ENCODE data around the gene MTMR10.

DNA sequence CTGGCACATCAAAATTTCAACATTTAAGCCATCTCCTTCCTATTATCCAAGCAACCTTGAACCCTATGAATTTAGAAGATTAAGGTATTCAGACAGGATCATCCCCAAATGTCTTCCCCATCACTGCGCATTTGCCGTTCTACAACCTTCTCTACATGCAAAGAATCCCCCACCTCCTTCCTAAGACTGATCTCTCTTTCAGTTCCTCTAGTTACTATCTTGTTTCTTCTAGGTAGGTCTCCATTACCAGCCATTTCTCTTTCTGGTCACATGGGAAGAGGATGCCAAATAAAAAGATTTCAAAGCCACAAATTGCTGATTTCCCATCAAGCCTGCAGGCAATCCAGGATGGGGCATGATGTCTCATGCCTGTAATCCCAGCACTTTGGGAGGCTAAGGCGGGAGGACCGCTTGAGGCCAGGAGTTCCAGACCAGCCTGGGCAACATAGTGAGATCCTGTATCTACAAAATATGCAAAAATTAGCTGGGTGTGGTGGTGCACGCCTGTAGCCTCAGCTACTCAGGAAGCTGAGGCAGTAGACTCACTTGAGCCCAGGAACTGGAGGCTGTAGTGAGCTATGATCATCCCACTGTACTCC lies 29.7 kb upstream of the MTMR10 start:
- no peak for TF ChIP-seq CTCF (IDR thresholded peaks at IDR 0.05)
- no peak for TF ChIP-seq HOXA7 (CRISPR knock-in tag; IDR thresholded peaks at IDR 0.05)
- no peak for TF ChIP-seq EP300 (IDR thresholded peaks at IDR 0.05)
- TF ChIP-seq CBX8 (IDR thresholded peaks at IDR 0.05): no peak
- no peak for TF ChIP-seq POLR2A (IDR thresholded peaks at IDR 0.05; ENCODE audit: low read length)
- TF ChIP-seq, protein P1, sequence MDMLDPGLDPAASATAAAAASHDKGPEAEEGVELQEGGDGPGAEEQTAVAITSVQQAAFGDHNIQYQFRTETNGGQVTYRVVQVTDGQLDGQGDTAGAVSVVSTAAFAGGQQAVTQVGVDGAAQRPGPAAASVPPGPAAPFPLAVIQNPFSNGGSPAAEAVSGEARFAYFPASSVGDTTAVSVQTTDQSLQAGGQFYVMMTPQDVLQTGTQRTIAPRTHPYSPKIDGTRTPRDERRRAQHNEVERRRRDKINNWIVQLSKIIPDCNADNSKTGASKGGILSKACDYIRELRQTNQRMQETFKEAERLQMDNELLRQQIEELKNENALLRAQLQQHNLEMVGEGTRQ (IDR thresholded peaks at IDR 0.05): no peak
- no peak for TF ChIP-seq RFX5 (IDR thresholded peaks at IDR 0.05)
- no peak for TF ChIP-seq REST (IDR thresholded peaks at IDR 0.05)
- no peak for TF ChIP-seq CHD2 (IDR thresholded peaks at IDR 0.05; ENCODE audit: low read length, partially characterized antibody)

Measured in A549 (cell line).